Measurements from ENCODE around the gene HOATZ. TPM values are rescaled to one million over a fixed set of nuclear protein-coding genes. Genes with fewer than 3 reads are reported as not detected.

The HOATZ gene
- total RNA-seq, 2 experiments from 2014 or later = not detected

DNA sequence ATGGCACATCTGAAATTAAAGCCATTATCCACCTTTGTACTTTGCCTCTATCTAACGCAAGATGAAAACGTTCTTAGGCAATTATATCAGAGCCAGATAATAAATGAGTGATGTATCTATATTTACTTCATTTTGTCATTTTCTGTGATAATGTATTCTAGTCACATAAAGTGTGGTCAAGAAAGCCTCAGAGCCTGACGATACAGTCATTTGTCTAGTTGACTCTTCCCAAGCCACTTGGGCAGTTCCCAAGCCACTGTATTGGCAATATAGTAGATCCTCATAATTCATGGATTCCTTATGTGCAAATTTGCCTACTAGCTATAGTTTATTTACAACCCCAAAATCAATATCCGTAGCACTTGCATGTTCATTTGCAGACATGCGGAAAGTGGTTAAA lies 7.8 kb downstream of the HOATZ start:
- Mint-ChIP-seq H3K27me3 (peaks cover 5% of the 10 kb centered on the region), H3K4me3 (no peak overlapping the region), H3K36me3 (ENCODE audit: low read depth) (no peaks in the 10 kb centered on the region), H3K4me1 (peaks cover 52% of the 10 kb centered on the region), H3K27ac (no peak overlapping the region), H3K9me3 (ENCODE audit: low read depth) (no peaks in the 10 kb centered on the region)
- ATAC-seq = no peak
- ChIA-PET CTCF (interaction anchor here (1.6 kb wide), 1 partner anchor 9 kb away, joined by 6 read pairs; the partner anchor contains the start of gene BTG4), POLR2A (interaction anchor here (0.7 kb wide), 1 partner anchor 9 kb away, joined by 5 read pairs; no protein-coding TSS in a partner anchor)
- DNase-seq = no peak
- intact Hi-C loops (cut with DNase I, micrococcal nuclease) = loop anchor here in 1 of 2 experiments (5.0 to 10.0 kb wide), 2 partner anchors 690 to 1088 kb away; no protein-coding TSS in a partner anchor

DNA sequence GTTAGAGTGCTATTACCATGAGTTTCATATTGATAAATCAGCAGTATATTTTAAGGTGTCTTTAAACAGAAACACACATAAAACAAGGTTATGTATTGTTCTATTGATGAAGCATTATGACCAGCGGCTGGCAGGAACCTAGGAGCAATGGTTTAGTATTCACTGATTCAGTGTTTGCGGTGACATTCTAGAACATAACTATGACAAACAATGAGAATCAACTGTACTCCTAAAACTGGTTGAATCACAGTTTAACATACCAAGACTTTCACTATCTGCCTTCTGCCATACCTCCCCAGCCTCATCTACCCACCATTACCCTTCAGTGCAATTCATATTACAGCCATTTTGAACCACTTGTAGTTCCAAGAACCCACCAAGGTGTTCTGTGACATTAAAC lies 8.8 kb downstream of the HOATZ start:
- ATAC-seq (peak; percentile 77), DNase-seq (peak; percentile 53)
- CTCF ChIA-PET = interaction anchor here (0.6 to 1.6 kb wide), 4 partner anchors 10 to 316 kb away, joined by 3 to 6 read pairs (median 4); partner anchors contain the start of gene BTG4
- Mint-ChIP-seq H3K36me3 (ENCODE audit: low read depth) (no peaks in the 10 kb centered on the region), H3K27ac (peak overlapping the region; percentile 2), H3K4me3 (no peak overlapping the region), H3K9me3 (ENCODE audit: low read depth) (no peaks in the 10 kb centered on the region), H3K27me3 (peaks cover 5% of the 10 kb centered on the region), H3K4me1 (peaks cover 59% of the 10 kb centered on the region)
- POLR2A ChIA-PET = interaction anchor here (0.7 kb wide), 1 partner anchor 8 kb away, joined by 5 read pairs; no protein-coding TSS in a partner anchor
- intact Hi-C loops (cut with DNase I, micrococcal nuclease) = loop anchor here in 1 of 2 experiments (5.0 to 10.0 kb wide), 2 partner anchors 691 to 1089 kb away; no protein-coding TSS in a partner anchor

GRCh38 chr11:111524056-111524455 lies 9.5 kb downstream of the HOATZ start:
- ChIA-PET CTCF (interaction anchor here (1.0 kb wide), 1 partner anchor 11 kb away, joined by 4 read pairs; no protein-coding TSS in a partner anchor), POLR2A (no interaction called here)
- Mint-ChIP-seq H3K27ac (no peak overlapping the region), H3K4me1 (peaks cover 63% of the 10 kb centered on the region), H3K36me3 (ENCODE audit: low read depth) (no peaks in the 10 kb centered on the region), H3K4me3 (no peak overlapping the region), H3K27me3 (peaks cover 5% of the 10 kb centered on the region), H3K9me3 (ENCODE audit: low read depth) (no peaks in the 10 kb centered on the region)
- intact Hi-C loops (cut with DNase I, micrococcal nuclease) = loop anchor here in 1 of 2 experiments (5.0 to 10.0 kb wide), 2 partner anchors 692 to 1089 kb away; no protein-coding TSS in a partner anchor
- no peak for DNase-seq
- no peak for ATAC-seq

- ChIA-PET CTCF (no interaction called here), POLR2A (no interaction called here)
- intact Hi-C loops (cut with DNase I, micrococcal nuclease) = loop anchor here in 1 of 2 experiments (5.0 to 10.0 kb wide), 2 partner anchors 412 to 1091 kb away; partner anchors contain the start of gene DIXDC1
These were observed 10.9 kb downstream of the HOATZ start for GRCh38 chr11:111525456-111525855.

GRCh38 chr11:111526501-111526900 lies 11.9 kb downstream of the HOATZ start:
- ATAC-seq = peak; percentile 66

More at GRCh38 chr11:111525456-111525855, 10.9 kb downstream of the HOATZ start:
- DNase-seq (no peak), ATAC-seq (no peak)
- no peaks in the 10 kb centered on the region for H3K36me3 Mint-ChIP-seq (ENCODE audit: low read depth)
- H3K4me1 Mint-ChIP-seq = peaks cover 71% of the 10 kb centered on the region
- H3K9me3 Mint-ChIP-seq (ENCODE audit: low read depth) = no peaks in the 10 kb centered on the region
- H3K4me3 Mint-ChIP-seq = no peak overlapping the region
- no peak overlapping the region for H3K27ac Mint-ChIP-seq
- peaks cover 3% of the 10 kb centered on the region for H3K27me3 Mint-ChIP-seq

GRCh38 chr11:111527279-111527678 lies 12.7 kb downstream of the HOATZ start:
- ChIA-PET POLR2A (no interaction called here), CTCF (interaction anchor here (0.6 kb wide), 1 partner anchor 115 kb away, joined by 3 read pairs; no protein-coding TSS in a partner anchor)
- ATAC-seq = no peak
- H3K27ac Mint-ChIP-seq = no peak overlapping the region
- no peak overlapping the region for H3K4me3 Mint-ChIP-seq
- peaks cover 3% of the 10 kb centered on the region for H3K27me3 Mint-ChIP-seq
- intact Hi-C loops (cut with DNase I, micrococcal nuclease) = loop anchor here in 1 of 2 experiments (2.0 to 10.0 kb wide), 3 partner anchors 76 to 1092 kb away; partner anchors contain the start of genes DIXDC1 and SIK2
- DNase-seq = no peak
- no peaks in the 10 kb centered on the region for H3K9me3 Mint-ChIP-seq (ENCODE audit: low read depth)
- peaks cover 66% of the 10 kb centered on the region for H3K4me1 Mint-ChIP-seq
- H3K36me3 Mint-ChIP-seq (ENCODE audit: low read depth) = no peaks in the 10 kb centered on the region

More at GRCh38 chr11:111526501-111526900, 11.9 kb downstream of the HOATZ start:
- Mint-ChIP-seq H3K27ac (peak overlapping the region; percentile 67), H3K4me1 (peaks cover 65% of the 10 kb centered on the region), H3K4me3 (no peak overlapping the region), H3K27me3 (peaks cover 3% of the 10 kb centered on the region), H3K36me3 (ENCODE audit: low read depth) (no peaks in the 10 kb centered on the region), H3K9me3 (ENCODE audit: low read depth) (no peaks in the 10 kb centered on the region)
- ChIA-PET CTCF (interaction anchor here (0.6 kb wide), 1 partner anchor 115 kb away, joined by 3 read pairs; no protein-coding TSS in a partner anchor), POLR2A (no interaction called here)
- intact Hi-C loops (cut with DNase I, micrococcal nuclease) = loop anchor here in 1 of 2 experiments (2.0 to 10.0 kb wide), 3 partner anchors 76 to 1092 kb away; partner anchors contain the start of genes DIXDC1 and SIK2
- peak; percentile 65 for DNase-seq

DNA sequence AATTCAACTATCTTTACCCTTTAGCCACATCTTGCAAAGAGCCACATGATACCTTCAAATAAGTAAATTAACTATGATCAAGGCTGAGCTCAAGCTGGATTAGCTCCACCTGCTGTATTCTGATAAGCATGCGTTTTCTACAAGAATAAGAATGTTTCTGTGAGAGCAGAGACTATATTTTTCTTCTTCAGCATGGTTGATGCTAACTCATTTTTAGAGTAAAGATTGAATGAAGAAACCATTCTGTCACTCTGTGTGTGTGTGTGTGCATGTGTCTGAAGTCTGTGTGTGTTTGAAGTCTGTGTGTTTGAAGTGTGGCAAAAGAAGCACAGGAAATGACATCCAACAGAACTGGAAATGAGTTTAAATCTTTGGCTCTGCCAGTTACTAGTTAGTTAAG lies 14.0 kb downstream of the HOATZ start:
- H3K27ac Mint-ChIP-seq = peak overlapping the region; percentile 77
- no peak overlapping the region for H3K4me3 Mint-ChIP-seq
- peaks cover 65% of the 10 kb centered on the region for H3K4me1 Mint-ChIP-seq

GRCh38 chr11:111530091-111530490 lies 15.5 kb downstream of the HOATZ start:
- CTCF ChIA-PET = interaction anchor here (0.8 kb wide), 1 partner anchor 16 kb away, joined by 5 read pairs; the partner anchor contains the start of gene HOATZ
- H3K36me3 Mint-ChIP-seq (ENCODE audit: low read depth) = no peaks in the 10 kb centered on the region
- no peaks in the 10 kb centered on the region for H3K9me3 Mint-ChIP-seq (ENCODE audit: low read depth)
- intact Hi-C loops (cut with DNase I, micrococcal nuclease) = loop anchor here (2.0 to 5.0 kb wide), 4 partner anchors 15 to 1183 kb away; partner anchors contain the start of genes POU2AF1 (in 2 of the 2) and HOATZ (in 1 of the 2)
- POLR2A ChIA-PET = no interaction called here
- no peak for ATAC-seq
- no peak overlapping the region for H3K27ac Mint-ChIP-seq
- no peak for DNase-seq
- H3K4me3 Mint-ChIP-seq = no peak overlapping the region
- H3K27me3 Mint-ChIP-seq = peaks cover 8% of the 10 kb centered on the region
- H3K4me1 Mint-ChIP-seq = peaks cover 58% of the 10 kb centered on the region

More for the DNA sequence above, 14.0 kb downstream of the HOATZ start:
- ATAC-seq (peak; percentile 42), DNase-seq (peak; percentile 48)
- no peaks in the 10 kb centered on the region for H3K9me3 Mint-ChIP-seq (ENCODE audit: low read depth)
- ChIA-PET CTCF (interaction anchor here (0.7 to 1.1 kb wide), 3 partner anchors 16 to 69 kb away, joined by 3 to 4 read pairs (median 4); partner anchors contain the start of gene BTG4), POLR2A (no interaction called here)
- H3K36me3 Mint-ChIP-seq (ENCODE audit: low read depth) = no peaks in the 10 kb centered on the region
- intact Hi-C loops (cut with DNase I, micrococcal nuclease) = loop anchor here in 1 of 2 experiments (1.0 to 10.0 kb wide), 3 partner anchors 11 to 1094 kb away; partner anchors contain the start of gene DIXDC1
- H3K27me3 Mint-ChIP-seq = peaks cover 3% of the 10 kb centered on the region

DNA sequence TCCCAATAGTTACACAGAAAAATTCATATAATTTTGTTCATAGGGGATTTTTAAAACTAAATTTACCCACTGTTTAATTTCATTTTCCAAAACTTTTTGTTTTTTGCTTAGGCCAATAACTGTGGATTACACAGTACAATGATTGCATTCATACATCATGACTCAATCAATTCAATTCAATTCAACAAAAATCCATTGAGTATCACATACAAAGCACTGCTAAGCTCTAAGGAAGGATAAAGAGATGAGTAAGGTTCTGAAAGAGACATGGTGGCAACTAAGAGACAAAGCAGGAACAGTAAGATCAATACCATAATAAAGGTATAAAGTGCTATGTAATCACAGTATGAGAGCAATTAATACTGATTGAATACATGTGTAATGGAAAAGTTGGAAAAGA lies 16.6 kb downstream of the HOATZ start:
- H3K4me3 Mint-ChIP-seq = no peak overlapping the region
- H3K27ac Mint-ChIP-seq = peak overlapping the region; percentile 29
- peaks cover 8% of the 10 kb centered on the region for H3K27me3 Mint-ChIP-seq
- intact Hi-C loops (cut with DNase I, micrococcal nuclease) = loop anchor here (2.0 to 5.0 kb wide), 4 partner anchors 16 to 1184 kb away; partner anchors contain the start of genes POU2AF1 (in 2 of the 2) and HOATZ (in 1 of the 2)
- H3K36me3 Mint-ChIP-seq (ENCODE audit: low read depth) = no peaks in the 10 kb centered on the region
- POLR2A ChIA-PET = interaction anchor here (0.9 to 1.6 kb wide), 3 partner anchors 8 to 18 kb away, joined by 4 to 5 read pairs (median 4); partner anchors contain the start of gene LAYN
- no peak for DNase-seq
- ATAC-seq = peak; percentile 44
- H3K9me3 Mint-ChIP-seq (ENCODE audit: low read depth) = no peaks in the 10 kb centered on the region
- peaks cover 49% of the 10 kb centered on the region for H3K4me1 Mint-ChIP-seq
- CTCF ChIA-PET = interaction anchor here (0.5 kb wide), 1 partner anchor 339 kb away, joined by 3 read pairs; no protein-coding TSS in a partner anchor

GRCh38 chr11:111531687-111532364 lies 17.2 kb downstream of the HOATZ start:
- intact Hi-C loops (cut with DNase I, micrococcal nuclease) = loop anchor here (1.0 to 5.0 kb wide), 5 partner anchors 17 to 1185 kb away; partner anchors contain the start of genes POU2AF1 (in 2 of the 2) and HOATZ (in 1 of the 2)
- POLR2A ChIA-PET = interaction anchor here (0.9 to 1.6 kb wide), 3 partner anchors 9 to 19 kb away, joined by 4 to 5 read pairs (median 4); partner anchors contain the start of gene LAYN
- Mint-ChIP-seq H3K27ac (peak overlapping the region; percentile 59), H3K4me1 (peaks cover 43% of the 10 kb centered on the region), H3K4me3 (no peak overlapping the region), H3K9me3 (ENCODE audit: low read depth) (no peaks in the 10 kb centered on the region), H3K36me3 (ENCODE audit: low read depth) (no peaks in the 10 kb centered on the region), H3K27me3 (peaks cover 9% of the 10 kb centered on the region)
- peak; percentile 88 for DNase-seq
- CTCF ChIA-PET = interaction anchor here (0.5 to 0.6 kb wide), 2 partner anchors 174 to 338 kb away, joined by 3 to 4 read pairs; no protein-coding TSS in a partner anchor
- ATAC-seq = peak; percentile 96
